Adrenal gland (tissue), 12 donors: ENCODE measurements around the gene MPDZ. TPM values are rescaled to one million over a fixed set of nuclear protein-coding genes. Genes with fewer than 3 reads are reported as not detected.

Experiments
- DNase-seq, 7 donors: peaks; one replicate each; pipeline ENCODE4 v3.0.0-alpha.2; 2019 to 2020
- H3K27ac ChIP-seq, 5 donors: fragments of 200-600 bp; sonication (generic) in 4 of 5; 1 replicate in 3 of 5; 2 replicates in 2 of 5; pipeline versions ENCODE4 v1.5.1 to v1.8.0; 2016 to 2020; ENCODE audit warnings: mild to moderate bottlenecking in 1 of 5
- H3K27me3 ChIP-seq: fragments of 200-600 bp; 2 replicates; pipeline ENCODE4 v1.8.0; 2021
- H3K36me3 ChIP-seq, 2 donors: fragments of 200-600 bp; replicated peaks in 1 of 2; 1 replicate in 1 of 2; 2 replicates in 1 of 2; pipeline versions ENCODE4 v1.5.1 to v1.8.0; 2018 to 2022
- H3K4me1 ChIP-seq, 2 donors: fragments of 200-600 bp; replicated peaks in 1 of 2; 1 replicate in 1 of 2; 2 replicates in 1 of 2; pipeline versions ENCODE4 v1.5.1 to v1.8.0; 2018 to 2021
- H3K4me3 ChIP-seq, 4 donors: fragments of 200-600 bp; sonication (generic) in 3 of 4; one replicate each; pipeline ENCODE4 v1.5.1; 2016 to 2018
- H3K9me3 ChIP-seq, 3 donors: fragments of 200-600 bp; sonication (generic) in 1 of 3; replicated peaks in 1 of 3; 1 replicate in 2 of 3; 2 replicates in 1 of 3; pipeline versions ENCODE4 v1.5.1 to v1.8.0; 2016 to 2021
- CTCF ChIP-seq, 6 experiments: fragments of 450-650 bp in 4 of 6; fragments of 200-600 bp in 2 of 6; sonication (generic) in 1 of 6; IDR thresholded peaks; 1 replicate in 5 of 6; 2 replicates in 1 of 6; pipeline versions ENCODE4 v1.5.1 to v1.8.0; 2016 to 2021; ENCODE audit warnings: antibody characterized with exemption in 6 of 6, mild to moderate bottlenecking in 2 of 6, moderate library complexity in 1 of 6
- POLR2A ChIP-seq, 2 donors: fragments of 450-650 bp; IDR thresholded peaks; one replicate each; pipeline ENCODE4 v1.6.1; 2017; ENCODE audit warnings: antibody characterized with exemption in 2 of 2, mild to moderate bottlenecking in 2 of 2, moderate library complexity in 1 of 2
- WGBS, 4 donors: extraction: QIAGEN DNeasy Blood & Tissue Kit in 2 of 4; methylation state at CpG; one replicate each; pipeline versions ENCODE4 v1.1.5 to v1.1.7; 2013 to 2017; 5-methylcytosine and 5-hydroxymethylcytosine counted together
- intact Hi-C, 2 donors: fragments of 100-400 bp; cut with DNase I; formaldehyde crosslinking; loops; one replicate each; pipeline versions ENCODE4 v1.14.1 to v1.15.0; 2022 to 2023
- polyA plus RNA-seq, 3 donors: library from polyadenylated mRNA; stranded (reverse); fragments of 200-250 nt in 2 of 3; fragments of 350-450 nt in 1 of 3; fragmentation: Illumina TruSeq in 1 of 3; extraction: RNeasy Lipid Tissue Mini Kit (QIAGEN cat#74804) in 1 of 3; gene quantifications; one replicate each; pipeline ENCODE4 v1.2.3, GENCODE V29; 2013 to 2014
- total RNA-seq, 9 donors: library from RNA; depleted of rRNA in 4 of 9; stranded (reverse); fragments of >200 nt in 4 of 9; fragments of 120-200 nt in 1 of 9; fragmentation: NEBNext Ultra II Directional in 1 of 9; extraction: Animal tissue kit (Norgen Biotek cat#: 25700) in 1 of 9; gene quantifications; one replicate each; pipeline versions ENCODE4 v1.1.0 to v1.2.4, GENCODE V29; 2013 to 2023
- donor health status: healthy with polysubstance abuse.
- donor health status: Bipolar disorder and iron deficiency.
- donor health status: DM: yes; HTN: yes; CAD: no.
- donor health status: DM: no; HTN: no; CAD: no.
- donor health status: DM: no; HTN: no; CAD: no.
- donor health status: DM: yes; HTN: yes; CAD: no.

Gene MPDZ
- total and polyA plus RNA-seq, 12 donors: 10.7 to 46.0 (median 27.7) TPM

GRCh38 chr9:13220837-13221236 is 58.7 kb downstream of the MPDZ start:
- TF ChIP-seq CTCF (IDR thresholded peaks at IDR 0.05): no peak
- no peak for TF ChIP-seq POLR2A (IDR thresholded peaks at IDR 0.05)
- H3K4me3 ChIP-seq: no peak overlapping the region
- no peak for DNase-seq

GRCh38 chr9:13215791-13216554 is 63.5 kb downstream of the MPDZ start:
- peaks cover 0 to 5% (median 0%) of the 10 kb centered on the region in 3 donors for H3K9me3 ChIP-seq
- H3K36me3 ChIP-seq: no peaks in the 10 kb centered on the region
- WGBS, 4 donors: 77 to 87% (median 85%) methylated on average over 5 of the region's 5 CpGs
- intact Hi-C loops: no loop called here
- H3K4me1 ChIP-seq: no peaks in the 10 kb centered on the region
- H3K4me3 ChIP-seq: no peak overlapping the region
- no peak overlapping the region for H3K27ac ChIP-seq
- TF ChIP-seq POLR2A (IDR thresholded peaks at IDR 0.05) (no peak), CTCF (IDR thresholded peaks at IDR 0.05) (no peak)
- H3K27me3 ChIP-seq: no peaks in the 10 kb centered on the region
- DNase-seq: no peak

More at GRCh38 chr9:13220837-13221236, 58.7 kb downstream of the MPDZ start:
- intact Hi-C loops: no loop called here
- no peaks in the 10 kb centered on the region for H3K4me1 ChIP-seq
- H3K9me3 ChIP-seq: no peaks in the 10 kb centered on the region
- WGBS, 4 donors: 87 to 90% (median 89%) methylated on average over 1 of the region's 1 CpG
- no peak overlapping the region for H3K27ac ChIP-seq
- no peaks in the 10 kb centered on the region for H3K36me3 ChIP-seq
- H3K27me3 ChIP-seq: no peaks in the 10 kb centered on the region

GRCh38 chr9:13213998-13214397 is 65.5 kb downstream of the MPDZ start:
- 90 to 98% (median 92%) methylated on average over 2 of the region's 2 CpGs for WGBS, 4 donors
- Histone ChIP-seq H3K27ac (no peak overlapping the region), H3K36me3 (no peaks in the 10 kb centered on the region), H3K27me3 (no peaks in the 10 kb centered on the region), H3K4me3 (no peak overlapping the region), H3K4me1 (no peaks in the 10 kb centered on the region), H3K9me3 (peaks cover 0 to 5% (median 0%) of the 10 kb centered on the region in 3 donors)
- intact Hi-C loops: no loop called here
- no peak for DNase-seq
- TF ChIP-seq POLR2A (IDR thresholded peaks at IDR 0.05) (no peak), CTCF (IDR thresholded peaks at IDR 0.05) (no peak)

GRCh38 chr9:13213337-13213736 is 66.2 kb downstream of the MPDZ start:
- Histone ChIP-seq H3K27ac (no peak overlapping the region), H3K9me3 (peaks cover 0 to 5% (median 0%) of the 10 kb centered on the region in 3 donors), H3K27me3 (no peaks in the 10 kb centered on the region), H3K36me3 (no peaks in the 10 kb centered on the region), H3K4me1 (no peaks in the 10 kb centered on the region), H3K4me3 (no peak overlapping the region)
- 83 to 94% (median 88%) methylated on average over 1 of the region's 1 CpG for WGBS, 4 donors
- intact Hi-C loops: no loop called here
- peak in 5 of 6 experiments; percentile 30 to 65 (median 45) for TF ChIP-seq CTCF (IDR thresholded peaks at IDR 0.05)
- TF ChIP-seq POLR2A (IDR thresholded peaks at IDR 0.05): no peak
- no peak for DNase-seq
